ENCODE measurements around the gene PLXNA1.

- no peak for TF ChIP-seq TARDBP (IDR thresholded peaks at IDR 0.05; ENCODE audit: borderline replicate concordance)
- no peak for TF ChIP-seq NFIC (IDR thresholded peaks at IDR 0.05; ENCODE audit: low read depth, low read length)
- no peak for TF ChIP-seq POLR2A (IDR thresholded peaks at IDR 0.05; ENCODE audit: low read depth, low read length)
- TF ChIP-seq NFYB (IDR thresholded peaks at IDR 0.05; ENCODE audit: insufficient read depth, low read depth, low read length) = no peak
These were observed 28.5 kb downstream of the PLXNA1 start for GRCh38 chr3:127011270-127011992.
